NAMALWA (cell line): ENCODE results near the gene AFF3.
"Not testable (repeated sequence)": the region's sequence is repeated elsewhere in the genome, so short reads cannot be mapped to it uniquely, and the experiment has no call there.

ENCODE experiments used
- DNase-seq: peaks from one replicate; pipeline ENCODE4 v3.0.0-alpha.2; 2015; ENCODE audit warnings: low spot score

The AFF3 gene

DNA sequence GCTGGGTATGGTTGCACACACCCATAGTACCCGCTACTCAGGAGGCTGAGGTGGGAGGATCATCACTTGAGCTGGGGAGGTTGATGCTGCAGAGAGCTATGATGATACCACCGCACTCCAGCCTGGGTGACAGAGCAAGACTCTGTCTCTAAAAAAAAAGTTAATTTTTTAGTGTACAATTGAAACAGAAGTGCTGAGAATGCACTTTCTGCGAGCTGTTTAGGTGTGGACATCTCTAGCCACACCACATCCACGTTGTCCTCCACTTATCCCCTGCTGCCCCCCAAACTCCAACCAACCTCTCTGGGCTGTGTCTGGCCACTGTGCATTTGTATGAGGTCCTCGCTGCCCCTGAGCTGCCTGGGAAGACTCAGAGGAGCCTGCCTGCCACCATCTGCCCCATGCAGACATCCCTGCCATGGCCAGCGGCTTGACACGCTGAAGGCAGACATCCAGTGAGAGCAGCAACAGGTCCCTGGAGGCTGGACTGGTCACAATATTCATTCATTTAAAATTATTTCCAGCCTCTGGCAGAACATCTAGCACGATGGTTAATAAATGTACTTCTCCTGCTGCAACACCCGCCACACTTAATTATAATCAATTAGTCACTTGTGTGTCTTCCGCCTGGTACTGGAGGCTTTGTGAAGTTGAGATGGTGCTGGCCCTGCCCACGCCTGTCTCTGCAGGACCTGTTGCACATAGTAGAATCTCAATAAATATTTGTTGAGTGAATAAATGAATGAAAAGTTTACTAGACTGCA, 3.7 kb upstream of the AFF3 start:
- DNase-seq: no peak

DNA sequence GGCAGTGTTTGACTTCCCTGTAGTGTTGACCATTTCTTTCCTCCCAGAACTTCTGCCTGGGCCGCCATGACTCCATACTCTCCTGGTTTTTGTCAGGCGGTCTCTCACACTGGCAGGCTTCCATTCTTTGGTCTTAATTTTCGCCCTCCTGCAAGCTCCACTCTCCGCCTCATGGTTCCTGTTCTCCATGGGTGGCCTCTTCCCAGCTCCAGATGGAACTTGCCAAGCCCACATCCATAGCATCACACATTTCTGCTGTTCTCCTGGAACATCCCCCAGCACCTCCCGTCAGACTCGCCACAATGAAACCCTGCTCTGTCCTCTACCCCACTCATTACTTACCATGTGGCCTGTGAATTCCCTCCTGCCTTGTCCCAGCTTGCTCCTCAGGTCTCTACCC, 896 bp upstream of the AFF3 start:
- no peak for DNase-seq

DNA sequence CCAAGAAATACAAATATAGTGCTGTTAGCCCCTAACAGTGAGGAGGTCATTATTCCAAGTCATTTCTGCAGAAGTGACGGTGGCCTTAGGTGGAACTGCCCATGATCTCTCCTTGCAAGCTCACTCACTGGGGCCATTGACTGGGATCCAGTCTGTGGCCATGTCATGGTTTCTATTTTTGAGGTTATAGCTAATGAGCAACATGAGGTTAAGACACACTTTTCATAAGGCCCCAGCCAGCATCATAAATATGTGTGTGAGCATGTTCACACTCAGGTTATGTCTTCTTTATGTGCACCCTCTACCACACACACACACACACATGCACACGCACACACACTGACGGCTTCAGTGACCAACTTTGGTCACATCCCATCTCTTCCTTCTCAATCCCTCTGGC, 484 bp downstream of the AFF3 start:
- DNase-seq: peak; percentile 60

DNA sequence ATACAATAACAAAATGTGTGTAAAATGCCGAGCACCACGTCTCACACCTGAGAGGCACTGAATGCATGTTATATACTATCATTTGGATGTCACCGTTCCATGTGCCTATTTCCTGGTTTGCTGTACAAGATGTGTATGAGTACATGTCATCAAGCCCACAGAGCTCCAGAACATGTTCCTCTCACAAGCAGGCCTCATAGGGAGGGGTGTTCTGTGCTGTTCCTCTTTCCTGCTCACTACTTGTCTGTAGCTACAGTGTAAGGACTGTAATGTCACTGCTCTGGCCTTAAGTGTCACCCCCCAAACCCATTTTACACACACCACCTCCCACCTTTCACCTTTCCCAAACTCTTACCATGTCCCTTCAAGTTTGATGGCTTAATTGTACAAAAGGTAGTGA, 1.8 kb downstream of the AFF3 start:
- peak; percentile 71 for DNase-seq

DNA sequence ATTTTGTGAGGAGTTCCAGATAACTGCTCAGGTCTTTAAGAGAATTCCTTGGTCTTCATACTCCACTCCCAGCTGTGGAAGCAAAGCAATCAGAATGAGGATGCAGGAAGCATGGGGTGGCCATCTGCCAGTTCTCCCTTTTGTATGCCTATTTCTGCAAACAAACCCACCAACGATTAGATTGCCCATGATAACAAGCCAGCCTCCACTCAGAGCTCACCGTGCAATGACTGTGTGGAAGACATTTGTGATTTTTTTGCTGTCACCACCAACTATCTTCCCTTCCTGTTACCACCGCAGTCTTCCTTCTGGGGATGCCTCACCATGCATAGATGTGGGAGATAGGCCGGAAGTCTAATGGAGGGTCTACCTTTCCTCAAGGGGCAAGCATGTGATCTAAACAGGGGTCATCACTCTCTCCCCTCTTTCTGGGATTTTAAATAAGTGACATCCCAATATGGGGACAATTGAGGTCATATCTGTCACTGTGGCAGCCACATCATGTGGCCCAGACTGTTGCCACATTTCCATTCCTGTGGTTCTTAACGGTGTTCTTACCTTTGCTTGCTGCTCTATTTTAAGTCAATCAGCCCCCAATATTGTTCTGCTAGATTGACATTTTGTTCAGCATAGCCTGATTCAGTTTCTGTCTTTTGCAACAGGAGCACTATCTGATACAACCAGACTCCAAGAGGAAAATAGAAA, 4.4 kb downstream of the AFF3 start:
- DNase-seq: no peak

DNA sequence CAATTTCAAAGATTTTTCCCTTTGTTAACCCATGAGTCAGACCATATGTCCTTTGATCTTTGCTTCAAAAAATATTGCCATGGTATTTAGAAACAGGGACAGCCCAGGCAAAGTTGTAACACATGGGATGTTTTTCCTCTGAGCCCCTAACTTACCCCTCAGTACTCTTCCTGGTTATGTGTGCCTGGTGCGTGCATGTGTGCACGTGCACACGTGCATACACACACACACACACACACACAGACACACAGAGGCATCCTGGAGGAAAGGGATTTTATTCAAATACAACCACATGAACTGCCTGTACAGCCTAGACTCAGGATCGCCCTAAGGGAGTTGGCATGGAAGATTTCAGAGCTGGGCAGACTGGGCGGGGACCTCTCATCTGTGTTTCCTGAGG, 5.1 kb downstream of the AFF3 start:
- DNase-seq: no peak

DNA sequence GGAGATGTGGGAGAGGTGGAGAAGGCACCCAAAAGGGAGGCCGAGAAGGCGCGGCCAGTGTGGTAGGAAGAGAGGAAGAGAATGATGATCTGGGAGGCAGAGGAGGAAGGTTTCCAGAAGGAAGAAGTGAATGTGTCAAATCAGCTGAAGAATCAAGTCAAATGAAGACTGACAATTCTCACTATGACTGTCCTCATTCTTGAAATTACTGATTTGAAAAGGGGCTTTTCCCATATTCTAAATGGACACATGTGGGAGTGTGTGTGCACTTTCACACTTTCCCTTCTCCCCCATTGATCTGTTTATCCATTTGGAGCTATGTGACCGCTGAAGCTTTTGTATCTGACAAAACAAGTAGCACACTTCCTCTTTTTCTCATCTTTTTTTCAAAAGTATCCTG, 6.1 kb downstream of the AFF3 start:
- no peak for DNase-seq

DNA sequence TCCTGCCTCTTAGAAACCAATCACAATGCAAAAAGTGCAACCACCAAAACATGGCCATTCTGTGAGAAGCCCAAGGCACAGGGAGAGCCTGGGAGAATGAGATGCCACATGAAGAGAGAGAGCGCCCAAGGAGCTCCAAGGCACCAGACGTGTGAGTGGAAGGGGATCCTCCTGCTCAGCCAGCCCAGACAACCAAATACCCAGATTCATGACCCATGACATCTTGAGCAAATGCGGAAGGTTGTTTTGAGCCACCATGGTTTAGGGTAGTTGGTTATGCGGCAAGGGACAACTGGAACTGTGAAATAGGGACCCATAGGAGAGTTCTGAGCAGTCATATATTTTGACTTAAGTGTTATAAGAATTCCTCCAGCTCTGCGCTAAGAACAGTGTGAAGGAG, 7.0 kb downstream of the AFF3 start:
- no peak for DNase-seq

DNA sequence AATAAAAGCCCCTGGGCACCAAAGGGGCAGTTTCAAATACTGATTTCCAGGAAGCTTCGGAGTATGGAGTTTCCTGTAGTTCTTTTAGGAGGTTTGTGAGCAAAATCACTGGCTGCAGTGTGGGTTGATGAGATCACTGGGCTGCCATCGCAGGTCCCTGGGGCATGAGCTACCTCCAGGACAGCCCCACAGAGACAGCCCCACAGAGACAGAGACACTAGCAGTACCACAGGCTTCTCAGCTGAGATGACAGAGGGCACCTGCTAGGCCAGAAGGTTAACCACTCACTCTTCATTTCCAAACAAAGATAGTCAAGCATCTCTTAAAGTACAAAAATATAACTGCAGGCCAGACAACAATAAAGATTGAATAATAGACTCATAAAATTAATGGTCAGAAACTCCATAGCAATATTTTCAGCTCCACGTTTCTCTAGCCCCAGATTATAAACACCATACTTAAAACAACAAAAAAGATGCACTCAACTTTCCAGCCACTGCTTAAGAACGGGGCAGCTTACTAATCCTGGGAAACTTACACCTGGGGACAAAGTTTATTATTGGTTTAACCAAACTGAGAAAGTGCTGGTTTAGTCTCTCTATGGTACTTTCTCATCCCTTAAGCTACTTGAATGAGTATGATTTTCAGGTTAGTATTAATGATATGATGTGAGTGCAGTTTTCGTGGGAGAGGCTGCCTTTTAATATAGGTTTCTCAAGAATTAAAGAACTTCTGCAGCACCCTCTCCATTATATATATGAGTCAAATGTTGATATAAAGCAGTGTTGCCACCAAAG, 11.6 kb downstream of the AFF3 start:
- no peak for DNase-seq

DNA sequence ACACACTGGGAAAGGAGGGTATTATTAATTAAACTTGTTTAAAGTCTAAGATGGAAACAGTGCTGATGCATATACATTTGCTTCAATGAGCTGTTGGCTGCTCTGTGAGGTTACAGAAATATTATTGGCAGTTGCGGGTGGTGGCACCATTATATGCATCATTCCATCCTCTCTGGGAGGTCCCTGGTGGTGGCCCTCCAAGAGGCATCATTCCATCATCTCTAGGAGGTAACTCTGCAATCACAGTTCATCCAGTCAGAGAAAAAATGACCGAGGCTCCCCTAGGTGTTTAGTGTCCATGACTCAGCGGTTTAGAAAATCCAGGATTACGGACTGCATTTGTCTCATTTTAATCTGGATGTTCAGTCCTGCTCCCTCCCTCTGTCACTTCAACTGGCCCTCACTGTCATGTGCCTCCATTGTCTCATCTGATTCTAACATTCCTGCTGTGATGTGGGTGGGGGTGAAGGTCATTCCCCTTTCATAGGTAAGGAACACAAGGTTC, 15.4 kb downstream of the AFF3 start:
- DNase-seq: no peak

DNA sequence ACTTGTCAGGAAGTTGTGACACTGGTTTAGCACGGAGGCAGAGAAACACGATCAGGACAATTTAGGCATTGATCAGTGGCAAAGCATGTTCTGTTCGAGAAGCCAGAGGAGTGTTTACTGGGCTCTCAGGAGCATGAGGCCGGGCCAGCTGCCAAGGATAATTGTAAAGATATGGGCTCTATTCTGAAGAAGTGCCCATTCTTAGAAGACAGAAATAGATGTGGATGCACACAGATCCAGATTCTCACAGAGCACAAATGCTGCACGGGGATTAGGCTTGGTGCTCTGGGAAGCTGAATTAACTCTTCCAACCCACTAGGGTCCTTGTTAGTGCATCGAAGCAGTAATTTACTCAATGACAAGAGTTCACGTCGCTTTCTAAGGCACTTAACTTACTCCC, 16.2 kb downstream of the AFF3 start:
- DNase-seq: no peak

DNA sequence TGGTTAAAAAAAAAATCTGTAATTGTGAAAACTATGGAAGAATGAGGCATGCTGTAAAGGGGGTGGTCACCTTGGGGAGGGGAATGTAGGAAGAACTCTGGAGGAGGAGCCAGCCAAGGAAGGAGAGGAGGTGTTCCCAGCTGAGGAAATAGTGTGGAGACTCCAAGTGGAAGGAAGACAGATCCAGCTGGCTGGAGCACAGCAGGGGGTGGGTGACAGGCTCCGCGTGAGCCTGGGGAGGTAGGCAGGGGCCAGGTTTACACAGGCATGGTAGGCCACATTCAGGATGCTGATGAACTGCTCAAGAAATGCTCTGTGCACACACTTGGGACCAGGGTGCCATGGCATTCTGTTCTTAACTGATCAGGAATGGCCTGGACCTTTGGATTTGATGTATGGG, 16.8 kb downstream of the AFF3 start:
- no peak for DNase-seq

DNA sequence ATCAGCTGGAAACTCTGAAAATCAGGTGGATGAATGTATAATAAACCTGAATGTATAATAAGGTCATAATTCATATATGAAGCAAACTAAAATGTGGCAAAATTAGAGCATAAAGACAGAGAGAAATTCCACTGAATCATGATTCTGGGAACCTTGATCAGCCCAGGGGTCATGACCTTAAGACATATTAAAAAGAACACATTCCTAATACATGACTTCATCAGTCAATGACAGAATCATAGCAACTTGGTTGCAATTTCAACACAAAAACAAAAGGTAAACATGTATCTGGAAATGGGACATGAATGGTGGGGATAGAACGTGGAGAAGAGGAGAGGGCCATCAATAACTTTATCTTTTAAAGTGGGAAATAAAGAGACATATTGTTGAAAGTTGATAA, 17.6 kb downstream of the AFF3 start:
- DNase-seq: no peak

DNA sequence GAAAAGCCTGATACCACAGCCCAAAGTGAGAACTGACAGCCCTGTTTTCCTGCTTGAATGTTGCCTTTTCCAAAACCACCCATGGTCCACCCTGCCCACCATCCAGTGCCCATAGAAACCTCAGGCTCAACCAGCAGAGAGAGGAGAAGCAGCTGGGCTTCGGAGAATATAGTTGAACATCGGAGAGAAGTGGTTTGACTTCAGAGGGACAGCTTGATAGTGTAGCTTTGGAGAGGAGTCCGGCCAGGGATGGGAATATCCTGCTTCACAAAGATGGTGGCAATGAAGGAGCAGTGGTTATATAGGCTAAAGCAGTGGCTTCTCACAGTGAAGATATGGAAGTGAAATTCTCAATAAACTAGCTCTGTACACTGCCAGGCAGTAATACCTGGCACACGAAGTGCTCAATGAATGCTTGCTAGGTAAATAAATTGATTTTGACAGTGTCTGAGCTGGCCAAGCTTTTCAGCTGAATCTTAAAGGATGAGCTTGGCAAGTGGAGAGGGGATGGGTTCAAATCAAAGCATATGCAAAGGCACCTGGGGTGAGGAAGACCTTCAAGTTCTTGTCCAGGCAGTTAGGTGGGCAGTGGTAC, 21.2 kb downstream of the AFF3 start:
- no peak for DNase-seq

DNA sequence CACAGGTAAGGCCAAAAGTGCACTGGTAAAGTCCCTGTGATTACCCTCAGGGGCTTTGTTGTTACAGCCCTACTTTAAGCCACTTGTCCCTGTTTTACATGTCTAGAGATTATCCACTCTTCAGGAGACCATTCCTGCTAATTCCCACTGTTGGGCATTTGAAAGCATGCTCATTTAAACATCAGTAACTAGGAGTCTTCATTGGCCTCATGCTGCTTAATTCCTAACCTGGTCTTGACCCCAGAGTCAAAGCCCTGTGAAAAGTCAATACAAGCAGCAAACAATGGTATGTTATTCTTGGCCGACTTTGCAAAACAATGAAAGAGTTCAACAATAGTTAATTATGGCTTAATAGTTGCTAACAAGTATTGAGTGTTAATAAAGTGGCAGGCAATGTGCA, 23.2 kb downstream of the AFF3 start:
- no peak for DNase-seq

DNA sequence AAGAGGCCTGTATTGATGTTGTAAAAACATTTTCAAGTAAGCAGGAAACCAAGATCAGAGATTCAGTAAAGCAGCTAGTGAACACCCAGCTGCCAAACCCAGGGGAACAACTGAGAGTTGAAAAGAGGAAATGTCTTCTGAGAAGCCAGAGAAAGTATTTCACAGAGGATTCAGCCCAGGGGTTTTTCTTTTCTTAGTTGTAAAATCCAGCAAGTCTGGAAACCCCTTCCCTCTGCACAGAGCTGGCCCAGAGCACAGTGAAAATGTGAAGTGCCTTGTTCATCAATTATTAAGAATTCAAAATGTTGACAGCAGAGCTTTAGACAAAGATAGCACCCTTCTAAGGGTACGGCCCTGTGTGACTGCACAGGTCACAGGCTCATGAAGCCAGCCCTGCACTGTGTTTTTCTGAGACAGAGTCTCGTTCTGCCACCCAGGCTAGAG, 28.4 kb downstream of the AFF3 start:
- peak; percentile 87 for DNase-seq

DNA sequence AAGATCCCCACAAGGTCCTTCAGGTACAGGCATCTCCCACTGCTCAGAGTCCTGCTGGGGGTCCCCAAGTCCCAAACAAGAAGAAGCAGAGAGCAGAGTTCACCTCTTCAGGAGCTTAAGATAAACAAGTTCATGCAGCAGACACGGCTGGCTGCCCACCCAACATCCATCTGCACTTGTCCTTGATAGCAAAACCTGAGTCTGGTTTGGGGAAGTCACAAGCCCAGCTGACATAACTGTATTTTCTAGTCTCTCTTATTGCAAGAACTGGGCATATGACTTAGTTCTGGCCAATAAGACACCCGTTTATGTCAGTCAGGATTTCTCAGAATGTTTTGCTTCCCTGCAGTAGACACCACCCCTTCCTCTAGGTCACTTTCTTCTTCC, 31.8 kb downstream of the AFF3 start:
- peak; percentile 92 for DNase-seq

DNA sequence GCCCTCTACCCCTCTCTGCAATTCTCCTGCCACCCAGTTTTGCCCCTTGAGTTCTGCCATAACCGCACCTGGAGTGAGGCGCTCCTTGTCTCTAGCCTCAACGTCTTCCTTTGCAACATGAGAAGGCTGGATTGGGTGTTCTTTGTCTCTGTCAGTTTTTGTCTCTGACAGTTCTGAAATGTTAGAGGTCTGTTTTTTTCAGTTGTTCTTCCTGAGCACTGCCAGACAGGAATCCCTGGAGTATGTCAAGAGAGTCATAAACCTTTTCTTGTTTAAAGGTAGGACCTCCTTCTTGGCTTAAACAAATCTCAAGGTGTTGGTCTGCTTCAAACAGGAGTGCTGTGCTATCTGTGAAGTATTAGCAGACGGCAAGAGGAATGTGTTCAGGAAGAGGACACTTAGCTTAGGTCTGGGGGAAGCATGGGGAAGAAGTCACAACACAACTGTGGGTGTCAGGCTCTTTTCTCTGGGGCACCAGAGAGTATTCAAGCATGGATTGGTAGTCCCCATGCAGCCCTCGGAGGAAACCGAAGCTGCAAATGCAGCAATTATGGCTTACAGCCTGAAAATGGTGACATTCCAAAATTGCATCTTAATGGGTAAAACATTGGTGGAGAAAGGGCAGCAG, 32.3 kb downstream of the AFF3 start:
- DNase-seq: no peak

DNA sequence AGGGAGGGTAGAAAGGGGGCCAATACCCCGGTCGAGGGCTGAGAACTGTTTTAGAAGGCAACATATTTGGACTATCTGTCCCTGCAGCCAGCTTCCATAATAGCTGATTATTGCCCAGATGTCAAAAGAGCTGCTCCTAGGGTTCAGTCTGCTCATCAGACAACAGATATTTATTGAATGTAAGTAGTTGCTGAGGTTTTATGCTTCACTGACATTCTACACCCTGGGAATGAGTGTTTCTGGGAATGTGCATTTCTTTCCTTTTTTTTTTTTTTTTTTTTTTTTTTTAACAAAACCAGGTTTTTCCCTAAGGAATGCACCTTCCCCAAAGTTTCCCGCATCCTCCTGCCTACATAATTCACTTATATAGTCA, 33.8 kb downstream of the AFF3 start:
- DNase-seq: not testable (repeated sequence)

DNA sequence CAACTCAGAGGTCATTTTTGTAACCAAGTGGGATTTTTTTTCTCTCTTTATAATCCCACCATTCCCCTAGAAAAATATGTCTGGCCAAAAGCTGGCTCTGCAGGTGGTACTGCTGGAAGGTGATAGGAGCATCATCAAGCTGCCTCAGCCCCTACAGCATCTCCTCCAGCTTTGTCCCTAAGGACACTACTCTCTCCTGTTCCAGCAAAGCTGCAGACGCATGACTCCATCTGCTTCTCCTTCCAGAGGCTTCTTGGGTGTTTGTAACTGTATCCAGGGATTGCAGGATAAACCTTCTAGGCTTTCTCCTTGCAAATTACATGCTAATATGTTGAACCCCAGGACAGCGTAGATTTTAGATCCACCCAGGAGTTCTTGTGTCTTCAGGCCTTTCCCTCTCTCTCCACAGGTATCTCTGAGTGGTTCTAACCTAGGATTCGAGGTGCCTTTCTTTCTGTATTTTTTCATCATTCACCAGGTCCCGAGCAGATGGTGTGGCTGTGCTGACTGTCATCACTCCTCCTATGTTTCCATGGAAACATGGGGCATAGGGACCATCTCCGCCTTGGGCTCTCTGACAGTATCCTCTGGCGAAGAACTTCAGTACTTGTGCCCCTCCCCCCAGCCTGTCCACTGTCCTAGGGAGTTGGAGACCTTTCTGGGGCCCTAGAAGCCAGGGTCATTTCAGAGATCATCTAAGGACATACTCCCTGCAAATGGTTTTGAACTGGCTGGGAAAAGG, 34.3 kb downstream of the AFF3 start:
- no peak for DNase-seq

DNA sequence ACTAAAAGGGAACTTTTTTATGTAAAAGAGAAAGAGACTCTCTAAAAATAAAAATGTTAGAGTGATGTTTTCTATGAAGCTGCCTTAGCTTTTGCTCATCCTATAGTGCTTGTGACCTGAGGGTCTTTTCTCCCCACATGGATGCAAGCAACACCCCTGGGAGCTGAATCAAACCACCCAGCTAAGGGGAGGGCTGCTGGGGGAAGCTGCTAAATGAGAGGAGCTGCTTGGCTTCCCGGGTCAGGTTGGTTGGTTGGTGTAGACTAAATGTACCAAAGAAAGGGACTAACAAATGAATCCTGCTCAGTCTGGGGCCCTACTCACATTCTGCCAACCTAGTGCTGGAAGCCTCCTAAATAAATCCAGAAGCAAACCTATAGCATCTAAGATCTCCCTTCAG, 35.0 kb downstream of the AFF3 start:
- DNase-seq: no peak
